D721Med (cell line): ENCODE measurements around the gene TAP1.

Experiments
- DNase-seq: peaks from one replicate; pipeline ENCODE4 v3.0.0; 2011; ENCODE audit warnings: low spot score; ENCODE audit not compliant: insufficient read length
- FAIRE-seq: peaks from 2 replicates; lab custom pipeline; 2011; peaks lifted over from hg19 to GRCh38; lab: Jason Lieb, UNC
- CTCF ChIP-seq: IDR thresholded peaks from 2 replicates; pipeline ENCODE4 v1.5.1; 2012; ENCODE audit warnings: mild to moderate bottlenecking, control low read depth; ENCODE audit not compliant: insufficient read depth; ENCODE audit errors: missing control alignments

The TAP1 gene

DNA sequence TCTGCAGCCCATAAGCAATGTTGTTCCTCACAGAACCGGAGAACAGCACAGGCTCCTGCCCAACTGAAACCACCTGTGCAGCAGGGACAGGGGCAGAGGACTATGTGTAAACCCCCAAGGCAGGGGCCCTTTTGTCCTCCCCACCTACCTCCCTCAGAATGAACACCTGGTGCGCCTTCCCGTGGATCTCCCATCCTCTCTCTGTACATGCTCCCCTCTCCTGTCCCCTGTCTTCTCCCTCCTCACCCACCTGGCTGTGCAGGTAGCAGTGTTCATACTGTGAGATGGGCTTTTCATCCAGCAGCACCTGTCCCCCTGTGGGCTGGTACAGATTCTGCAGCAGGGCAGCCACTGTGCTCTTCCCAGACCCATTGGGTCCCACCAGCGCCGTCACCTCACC, 23.5 kb downstream of the TAP1 start:
- TF ChIP-seq CTCF: no peak
- no peak for FAIRE-seq
- no peak for DNase-seq

GRCh38 chr6:32829495-32829894, 24.0 kb downstream of the TAP1 start:
- FAIRE-seq: no peak
- no peak for DNase-seq
- TF ChIP-seq CTCF: no peak

GRCh38 chr6:32827025-32827424, 26.5 kb downstream of the TAP1 start:
- FAIRE-seq (no peak), DNase-seq (no peak)
- no peak for TF ChIP-seq CTCF

- no peak for DNase-seq
- no peak for FAIRE-seq
- TF ChIP-seq CTCF: peak; percentile 32
Measured at GRCh38 chr6:32825966-32826365, 27.5 kb downstream of the TAP1 start.

GRCh38 chr6:32819729-32820128, 33.8 kb downstream of the TAP1 start:
- no peak for TF ChIP-seq CTCF
- no peak for DNase-seq

GRCh38 chr6:32818867-32819266, 34.6 kb downstream of the TAP1 start:
- no peak for FAIRE-seq

More at GRCh38 chr6:32819729-32820128, 33.8 kb downstream of the TAP1 start:
- FAIRE-seq: no peak

More at GRCh38 chr6:32818867-32819266, 34.6 kb downstream of the TAP1 start:
- TF ChIP-seq CTCF: no peak
- no peak for DNase-seq
